NCI-H82 treated with DMSO at 0.1 percent for 48 hours (cell line): ENCODE data around the gene BOK.
"Not testable (repeated sequence)": the region's sequence is repeated elsewhere in the genome, so short reads cannot be mapped to it uniquely, and the experiment has no call there.

Source experiments
- DNase-seq: peaks from one replicate; lab custom pipeline; 2025; ENCODE audit not compliant: unreplicated experiment; lab: John Stamatoyannopoulos, UW

BOK gene

GRCh38 chr2:241571821-241572620, 13.5 kb downstream of the BOK start:
- no peak for DNase-seq

GRCh38 chr2:241572915-241573651, 14.5 kb downstream of the BOK start:
- not testable (repeated sequence) for DNase-seq

GRCh38 chr2:241573741-241574140, 15.2 kb downstream of the BOK start:
- DNase-seq, result no peak

GRCh38 chr2:241574911-241575623, 16.5 kb downstream of the BOK start:
- DNase-seq, result no peak

- no peak for DNase-seq
Measured at GRCh38 chr2:241575624-241576292, 17.2 kb downstream of the BOK start.

GRCh38 chr2:241576293-241576654, 17.7 kb downstream of the BOK start:
- DNase-seq, result no peak

GRCh38 chr2:241577413-241578122, 19.0 kb downstream of the BOK start:
- no peak for DNase-seq

- no peak for DNase-seq
Measured at GRCh38 chr2:241579281-241579680, 20.7 kb downstream of the BOK start.

- DNase-seq, result no peak
Measured at GRCh38 chr2:241582328-241582727, 23.8 kb downstream of the BOK start.

- DNase-seq, result no peak
Measured at GRCh38 chr2:241582806-241583205, 24.3 kb downstream of the BOK start.

- DNase-seq, result no peak
Measured at GRCh38 chr2:241584436-241584835, 25.9 kb downstream of the BOK start.

GRCh38 chr2:241586564-241587264, 28.2 kb downstream of the BOK start:
- DNase-seq, result no peak

GRCh38 chr2:241589863-241590262, 31.3 kb downstream of the BOK start:
- DNase-seq, result not testable (repeated sequence)

- DNase-seq, result not testable (repeated sequence)
Measured at GRCh38 chr2:241590496-241591455, 32.2 kb downstream of the BOK start.

GRCh38 chr2:241592126-241592845, 33.7 kb downstream of the BOK start:
- DNase-seq, result no peak

- no peak for DNase-seq
Measured at GRCh38 chr2:241593271-241593670, 34.7 kb downstream of the BOK start.

- DNase-seq, result no peak
Measured at GRCh38 chr2:241595600-241596140, 37.1 kb downstream of the BOK start.

- no peak for DNase-seq
Measured at GRCh38 chr2:241597561-241597960, 39.0 kb downstream of the BOK start.
